ENCODE data around the gene LRRC74B.

DNA sequence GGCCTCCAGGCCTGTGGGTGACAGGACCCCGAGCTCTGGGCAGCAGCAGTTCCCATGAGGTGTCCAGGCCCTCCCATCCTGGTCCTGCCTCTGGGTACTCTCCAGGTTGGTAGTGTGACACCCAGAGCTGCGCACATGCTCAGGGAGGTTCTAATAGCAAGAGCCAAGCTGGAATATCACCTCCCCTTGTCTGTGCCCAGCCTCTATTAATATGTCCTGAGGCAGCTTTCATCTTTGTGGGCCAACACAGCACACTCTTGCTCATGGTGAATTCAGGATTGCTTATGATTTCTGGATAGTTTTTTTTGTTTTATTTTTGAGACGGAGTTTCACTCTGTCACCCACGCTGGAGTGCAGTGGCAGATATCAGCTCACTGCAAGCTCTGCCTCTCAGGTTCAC, 27.4 kb upstream of the LRRC74B start:
- TF ChIP-seq, protein P1, sequence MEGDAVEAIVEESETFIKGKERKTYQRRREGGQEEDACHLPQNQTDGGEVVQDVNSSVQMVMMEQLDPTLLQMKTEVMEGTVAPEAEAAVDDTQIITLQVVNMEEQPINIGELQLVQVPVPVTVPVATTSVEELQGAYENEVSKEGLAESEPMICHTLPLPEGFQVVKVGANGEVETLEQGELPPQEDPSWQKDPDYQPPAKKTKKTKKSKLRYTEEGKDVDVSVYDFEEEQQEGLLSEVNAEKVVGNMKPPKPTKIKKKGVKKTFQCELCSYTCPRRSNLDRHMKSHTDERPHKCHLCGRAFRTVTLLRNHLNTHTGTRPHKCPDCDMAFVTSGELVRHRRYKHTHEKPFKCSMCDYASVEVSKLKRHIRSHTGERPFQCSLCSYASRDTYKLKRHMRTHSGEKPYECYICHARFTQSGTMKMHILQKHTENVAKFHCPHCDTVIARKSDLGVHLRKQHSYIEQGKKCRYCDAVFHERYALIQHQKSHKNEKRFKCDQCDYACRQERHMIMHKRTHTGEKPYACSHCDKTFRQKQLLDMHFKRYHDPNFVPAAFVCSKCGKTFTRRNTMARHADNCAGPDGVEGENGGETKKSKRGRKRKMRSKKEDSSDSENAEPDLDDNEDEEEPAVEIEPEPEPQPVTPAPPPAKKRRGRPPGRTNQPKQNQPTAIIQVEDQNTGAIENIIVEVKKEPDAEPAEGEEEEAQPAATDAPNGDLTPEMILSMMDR (IDR thresholded peaks at IDR 0.05; ENCODE audit: insufficient read depth, low read length, poor library complexity, severe bottlenecking): no peak
- TF ChIP-seq EZH2phosphoT487 (conservative IDR thresholded peaks at IDR 0.05; ENCODE audit: low read length): no peak
